OCI-LY3 (cell line): Measurements from ENCODE around the gene CFB.

Source experiments
- EZH2phosphoT487 ChIP-seq: fragments of 200-600 bp; shearing (Covaris generic); IDR thresholded peaks from 2 replicates; pipeline ENCODE4 v1.6.1; 2018; ENCODE audit warnings: antibody characterized with exemption, mixed run types, low read depth
- TF ChIP-seq, protein P1 (sequence below): fragments of 200-600, 300-600 bp; sonication (generic); IDR thresholded peaks from 2 replicates; pipeline ENCODE4 v1.5.1; 2014; ENCODE audit warnings: antibody characterized with exemption, low read length, low read depth

DNA sequence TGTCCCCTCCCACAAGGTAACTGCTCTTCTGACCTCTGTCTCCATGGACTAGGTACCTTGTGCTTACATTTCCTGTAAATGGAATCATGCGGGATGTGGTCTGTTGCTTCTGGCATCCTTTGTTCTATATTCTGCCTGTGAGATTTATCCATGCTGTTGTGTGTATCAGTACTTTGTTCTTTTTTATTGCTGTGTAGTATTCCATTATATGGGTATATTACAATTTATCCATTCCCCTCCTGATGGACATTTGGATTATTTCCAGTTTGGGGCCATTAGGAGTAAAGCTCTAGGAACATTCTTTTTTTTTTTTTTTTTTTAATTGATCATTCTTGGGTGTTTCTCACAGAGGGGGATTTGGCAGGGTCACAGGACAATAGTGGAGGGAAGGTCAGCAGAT lies 14.9 kb upstream of the CFB start:
- TF ChIP-seq, protein P1, sequence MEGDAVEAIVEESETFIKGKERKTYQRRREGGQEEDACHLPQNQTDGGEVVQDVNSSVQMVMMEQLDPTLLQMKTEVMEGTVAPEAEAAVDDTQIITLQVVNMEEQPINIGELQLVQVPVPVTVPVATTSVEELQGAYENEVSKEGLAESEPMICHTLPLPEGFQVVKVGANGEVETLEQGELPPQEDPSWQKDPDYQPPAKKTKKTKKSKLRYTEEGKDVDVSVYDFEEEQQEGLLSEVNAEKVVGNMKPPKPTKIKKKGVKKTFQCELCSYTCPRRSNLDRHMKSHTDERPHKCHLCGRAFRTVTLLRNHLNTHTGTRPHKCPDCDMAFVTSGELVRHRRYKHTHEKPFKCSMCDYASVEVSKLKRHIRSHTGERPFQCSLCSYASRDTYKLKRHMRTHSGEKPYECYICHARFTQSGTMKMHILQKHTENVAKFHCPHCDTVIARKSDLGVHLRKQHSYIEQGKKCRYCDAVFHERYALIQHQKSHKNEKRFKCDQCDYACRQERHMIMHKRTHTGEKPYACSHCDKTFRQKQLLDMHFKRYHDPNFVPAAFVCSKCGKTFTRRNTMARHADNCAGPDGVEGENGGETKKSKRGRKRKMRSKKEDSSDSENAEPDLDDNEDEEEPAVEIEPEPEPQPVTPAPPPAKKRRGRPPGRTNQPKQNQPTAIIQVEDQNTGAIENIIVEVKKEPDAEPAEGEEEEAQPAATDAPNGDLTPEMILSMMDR: no peak
- no peak for TF ChIP-seq EZH2phosphoT487
